ENCODE measurements around the gene GOLGA3.

- TF ChIP-seq, protein P1, sequence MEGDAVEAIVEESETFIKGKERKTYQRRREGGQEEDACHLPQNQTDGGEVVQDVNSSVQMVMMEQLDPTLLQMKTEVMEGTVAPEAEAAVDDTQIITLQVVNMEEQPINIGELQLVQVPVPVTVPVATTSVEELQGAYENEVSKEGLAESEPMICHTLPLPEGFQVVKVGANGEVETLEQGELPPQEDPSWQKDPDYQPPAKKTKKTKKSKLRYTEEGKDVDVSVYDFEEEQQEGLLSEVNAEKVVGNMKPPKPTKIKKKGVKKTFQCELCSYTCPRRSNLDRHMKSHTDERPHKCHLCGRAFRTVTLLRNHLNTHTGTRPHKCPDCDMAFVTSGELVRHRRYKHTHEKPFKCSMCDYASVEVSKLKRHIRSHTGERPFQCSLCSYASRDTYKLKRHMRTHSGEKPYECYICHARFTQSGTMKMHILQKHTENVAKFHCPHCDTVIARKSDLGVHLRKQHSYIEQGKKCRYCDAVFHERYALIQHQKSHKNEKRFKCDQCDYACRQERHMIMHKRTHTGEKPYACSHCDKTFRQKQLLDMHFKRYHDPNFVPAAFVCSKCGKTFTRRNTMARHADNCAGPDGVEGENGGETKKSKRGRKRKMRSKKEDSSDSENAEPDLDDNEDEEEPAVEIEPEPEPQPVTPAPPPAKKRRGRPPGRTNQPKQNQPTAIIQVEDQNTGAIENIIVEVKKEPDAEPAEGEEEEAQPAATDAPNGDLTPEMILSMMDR (IDR thresholded peaks at IDR 0.05) = no peak
- TF ChIP-seq POLR2A (IDR thresholded peaks at IDR 0.05) = no peak
Measured at GRCh38 chr12:132788375-132789098, 40.1 kb downstream of the GOLGA3 start.
